ENCODE data around the gene CARS2. TPM values are rescaled to one million over a fixed set of nuclear protein-coding genes. Genes with fewer than 3 reads are reported as not detected.

The CARS2 gene
- total RNA-seq, 1 donor: 161 TPM

DNA sequence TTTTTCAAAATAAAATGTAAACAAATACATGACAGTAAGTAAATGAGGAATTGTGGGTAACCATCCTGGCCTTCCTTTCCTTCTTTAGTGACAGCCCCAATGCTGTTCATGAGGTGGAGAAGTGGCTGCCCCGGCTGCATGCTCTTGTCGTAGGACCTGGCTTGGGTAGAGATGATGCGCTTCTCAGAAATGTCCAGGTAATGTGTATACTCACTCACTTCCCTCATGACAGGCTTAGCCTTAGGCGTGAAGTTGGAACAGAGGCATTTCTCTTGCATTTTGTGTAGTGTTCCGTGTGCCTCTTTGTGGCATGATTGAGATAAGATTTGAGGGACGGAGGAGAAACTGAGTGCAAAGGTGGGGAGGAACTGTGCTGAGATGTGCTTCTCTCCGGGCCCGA is 78.6 kb downstream of the CARS2 start:
- H3K27ac ChIP-seq (ENCODE audit: low read depth, low read length): no peak overlapping the region
- DNase-seq (ENCODE audit: insufficient read length, low spot score, missing footprints): no peak
- H3K36me3 ChIP-seq (ENCODE audit: insufficient read depth, low read length): peaks cover 44% of the 10 kb centered on the region
- H3K79me2 ChIP-seq (ENCODE audit: insufficient read depth, low read length): peaks cover 95% of the 10 kb centered on the region
- peaks cover 65% of the 10 kb centered on the region for H4K20me1 ChIP-seq (ENCODE audit: insufficient read depth, low read length)
- H3K4me2 ChIP-seq (ENCODE audit: insufficient read depth, low read length): no peak overlapping the region
- TF ChIP-seq, protein P1, sequence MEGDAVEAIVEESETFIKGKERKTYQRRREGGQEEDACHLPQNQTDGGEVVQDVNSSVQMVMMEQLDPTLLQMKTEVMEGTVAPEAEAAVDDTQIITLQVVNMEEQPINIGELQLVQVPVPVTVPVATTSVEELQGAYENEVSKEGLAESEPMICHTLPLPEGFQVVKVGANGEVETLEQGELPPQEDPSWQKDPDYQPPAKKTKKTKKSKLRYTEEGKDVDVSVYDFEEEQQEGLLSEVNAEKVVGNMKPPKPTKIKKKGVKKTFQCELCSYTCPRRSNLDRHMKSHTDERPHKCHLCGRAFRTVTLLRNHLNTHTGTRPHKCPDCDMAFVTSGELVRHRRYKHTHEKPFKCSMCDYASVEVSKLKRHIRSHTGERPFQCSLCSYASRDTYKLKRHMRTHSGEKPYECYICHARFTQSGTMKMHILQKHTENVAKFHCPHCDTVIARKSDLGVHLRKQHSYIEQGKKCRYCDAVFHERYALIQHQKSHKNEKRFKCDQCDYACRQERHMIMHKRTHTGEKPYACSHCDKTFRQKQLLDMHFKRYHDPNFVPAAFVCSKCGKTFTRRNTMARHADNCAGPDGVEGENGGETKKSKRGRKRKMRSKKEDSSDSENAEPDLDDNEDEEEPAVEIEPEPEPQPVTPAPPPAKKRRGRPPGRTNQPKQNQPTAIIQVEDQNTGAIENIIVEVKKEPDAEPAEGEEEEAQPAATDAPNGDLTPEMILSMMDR (IDR thresholded peaks at IDR 0.05; ENCODE audit: extremely low read depth, low read depth, low read length): no peak
- no peaks in the 10 kb centered on the region for H3K4me1 ChIP-seq (ENCODE audit: insufficient read depth, low read length)
- no peaks in the 10 kb centered on the region for H3K27me3 ChIP-seq (ENCODE audit: insufficient read depth, low read length)
- no peak overlapping the region for H3K4me3 ChIP-seq (ENCODE audit: insufficient read depth, low read length)
- H3K9me3 ChIP-seq (ENCODE audit: low read depth, low read length): no peaks in the 10 kb centered on the region
- no peak overlapping the region for H2AFZ ChIP-seq (ENCODE audit: low read length)

DNA sequence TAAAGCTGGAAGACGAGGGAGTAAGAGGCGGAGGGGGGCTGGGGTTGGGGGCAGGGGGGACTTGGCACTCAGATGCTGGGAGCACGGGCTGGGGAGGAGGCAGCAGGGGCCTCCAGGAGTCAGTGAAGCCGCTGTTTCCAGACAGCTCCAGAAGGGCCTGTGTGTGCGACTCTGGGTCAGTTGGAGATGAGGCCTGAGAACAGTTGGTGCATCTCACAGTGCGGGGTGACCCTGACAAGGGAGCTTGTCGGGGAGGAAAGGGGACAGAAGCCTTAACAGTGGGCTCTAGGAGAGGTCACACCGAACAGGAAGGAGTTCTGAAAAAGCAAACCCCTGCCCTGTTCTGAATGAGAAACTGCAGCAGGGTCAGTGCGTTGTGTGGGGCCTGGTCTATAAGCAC is 79.4 kb downstream of the CARS2 start:
- Histone ChIP-seq H2AFZ (ENCODE audit: low read length) (no peak overlapping the region), H3K27ac (ENCODE audit: low read depth, low read length) (no peak overlapping the region), H4K20me1 (ENCODE audit: insufficient read depth, low read length) (peaks cover 68% of the 10 kb centered on the region), H3K36me3 (ENCODE audit: insufficient read depth, low read length) (peaks cover 45% of the 10 kb centered on the region), H3K79me2 (ENCODE audit: insufficient read depth, low read length) (peaks cover 96% of the 10 kb centered on the region), H3K27me3 (ENCODE audit: insufficient read depth, low read length) (no peaks in the 10 kb centered on the region), H3K9me3 (ENCODE audit: low read depth, low read length) (no peaks in the 10 kb centered on the region), H3K4me3 (ENCODE audit: insufficient read depth, low read length) (no peak overlapping the region), H3K4me1 (ENCODE audit: insufficient read depth, low read length) (no peaks in the 10 kb centered on the region), H3K4me2 (ENCODE audit: insufficient read depth, low read length) (no peak overlapping the region)
- DNase-seq (ENCODE audit: insufficient read length, low spot score, missing footprints): no peak
- TF ChIP-seq, protein P1 (IDR thresholded peaks at IDR 0.05; ENCODE audit: extremely low read depth, low read depth, low read length): no peak

DNA sequence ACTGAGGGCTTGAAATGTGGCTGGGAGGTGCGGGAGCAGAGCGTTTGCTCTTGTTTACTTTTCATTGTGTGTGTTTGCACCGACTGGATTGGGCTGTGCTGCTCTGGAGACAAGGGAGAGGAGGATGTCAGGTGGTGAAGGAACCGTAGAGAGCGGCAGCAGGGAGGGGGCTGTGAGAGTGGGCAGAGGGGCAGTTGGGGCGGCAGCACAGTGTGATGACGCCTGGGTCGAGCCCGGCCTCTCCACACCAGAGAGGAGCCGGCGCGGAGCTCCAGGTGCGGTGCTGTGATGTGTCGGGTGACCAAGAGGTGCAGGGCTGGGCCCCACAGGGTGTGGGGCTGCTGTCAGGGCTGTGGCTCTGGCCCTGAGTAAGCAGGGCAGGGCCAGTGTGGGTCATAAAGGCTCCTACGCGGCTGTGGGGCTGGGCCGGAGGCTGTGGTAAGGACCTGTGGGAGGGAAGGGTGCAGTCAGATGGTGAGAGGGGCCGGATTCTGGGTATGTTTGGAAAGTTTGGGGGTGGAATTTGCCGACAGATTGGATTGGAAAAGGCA is 80.1 kb downstream of the CARS2 start:
- DNase-seq (ENCODE audit: insufficient read length, low spot score, missing footprints): peak; percentile 81
- TF ChIP-seq, protein P1 (IDR thresholded peaks at IDR 0.05; ENCODE audit: extremely low read depth, low read depth, low read length): no peak
- Histone ChIP-seq H3K36me3 (ENCODE audit: insufficient read depth, low read length) (peaks cover 44% of the 10 kb centered on the region), H3K4me1 (ENCODE audit: insufficient read depth, low read length) (no peaks in the 10 kb centered on the region), H3K27ac (ENCODE audit: low read depth, low read length) (peak overlapping the region; percentile 23), H3K9me3 (ENCODE audit: low read depth, low read length) (no peaks in the 10 kb centered on the region), H3K4me3 (ENCODE audit: insufficient read depth, low read length) (no peak overlapping the region), H4K20me1 (ENCODE audit: insufficient read depth, low read length) (peaks cover 66% of the 10 kb centered on the region), H3K27me3 (ENCODE audit: insufficient read depth, low read length) (no peaks in the 10 kb centered on the region), H3K79me2 (ENCODE audit: insufficient read depth, low read length) (peaks cover 96% of the 10 kb centered on the region), H2AFZ (ENCODE audit: low read length) (no peak overlapping the region), H3K4me2 (ENCODE audit: insufficient read depth, low read length) (no peak overlapping the region)

DNA sequence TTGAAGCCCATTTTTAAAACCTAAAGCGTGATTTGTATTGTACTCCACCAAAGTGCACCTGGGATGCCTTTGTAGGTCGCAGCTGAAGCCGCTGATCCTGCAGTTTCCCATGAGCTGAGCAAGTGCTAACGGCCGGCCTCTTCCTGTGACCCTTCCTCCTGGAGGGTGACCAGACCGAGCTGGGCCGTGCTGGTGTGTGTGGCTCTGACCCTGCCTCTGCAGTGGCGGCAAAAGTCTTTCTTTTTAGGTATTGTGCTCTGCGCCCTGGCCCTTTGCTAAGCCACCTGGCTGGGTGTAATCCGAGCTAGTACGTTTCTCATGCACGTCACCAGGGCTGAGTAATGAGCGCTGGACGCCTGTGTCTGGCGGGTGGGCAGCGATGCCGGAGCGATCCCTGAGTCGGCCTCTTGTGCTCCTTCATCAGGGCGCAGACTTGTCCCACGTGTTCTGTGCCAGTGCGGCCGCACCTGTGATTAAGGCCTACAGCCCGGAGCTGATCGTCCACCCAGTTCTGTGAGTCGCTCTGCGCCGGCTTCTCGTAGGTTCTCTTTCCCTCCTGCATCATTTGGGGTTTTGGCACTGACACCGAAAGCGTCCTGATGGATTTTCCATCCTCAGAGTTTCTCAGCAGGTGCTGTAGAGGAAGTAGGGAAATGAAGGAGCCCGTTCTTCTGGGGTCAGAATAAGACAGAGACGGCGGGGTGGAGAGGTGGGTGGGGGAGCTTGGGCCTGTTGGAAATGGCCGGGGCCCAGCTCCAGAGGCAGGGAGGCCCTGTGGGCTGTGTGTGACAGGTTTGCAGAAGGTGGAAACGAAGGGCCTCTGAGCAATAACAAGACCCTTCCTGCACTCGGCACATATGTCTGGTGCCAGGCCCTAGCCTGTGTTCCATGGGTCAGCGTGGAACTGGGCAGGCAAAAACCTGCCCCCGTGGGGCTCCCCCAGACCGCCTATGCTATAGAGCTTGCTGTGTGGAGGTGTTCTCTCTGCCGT is 80.9 kb downstream of the CARS2 start:
- no peak overlapping the region for H3K4me2 ChIP-seq (ENCODE audit: insufficient read depth, low read length)
- no peaks in the 10 kb centered on the region for H3K9me3 ChIP-seq (ENCODE audit: low read depth, low read length)
- H4K20me1 ChIP-seq (ENCODE audit: insufficient read depth, low read length): peaks cover 64% of the 10 kb centered on the region
- no peaks in the 10 kb centered on the region for H3K4me1 ChIP-seq (ENCODE audit: insufficient read depth, low read length)
- no peak overlapping the region for H3K4me3 ChIP-seq (ENCODE audit: insufficient read depth, low read length)
- DNase-seq (ENCODE audit: insufficient read length, low spot score, missing footprints): peak; percentile 59
- no peaks in the 10 kb centered on the region for H3K27me3 ChIP-seq (ENCODE audit: insufficient read depth, low read length)
- H3K36me3 ChIP-seq (ENCODE audit: insufficient read depth, low read length): peaks cover 39% of the 10 kb centered on the region
- H3K79me2 ChIP-seq (ENCODE audit: insufficient read depth, low read length): peaks cover 96% of the 10 kb centered on the region
- H2AFZ ChIP-seq (ENCODE audit: low read length): no peak overlapping the region
- peak overlapping the region; percentile 23 for H3K27ac ChIP-seq (ENCODE audit: low read depth, low read length)
- TF ChIP-seq, protein P1 (IDR thresholded peaks at IDR 0.05; ENCODE audit: extremely low read depth, low read depth, low read length): no peak

All from osteoblast (primary cell).